ENCODE data around the gene STK40.

Gene STK40

GRCh38 chr1:36389999-36390398 lies 4.3 kb upstream of the STK40 start:
- TF ChIP-seq TEAD4 (IDR thresholded peaks at IDR 0.05) (no peak), EP300 (IDR thresholded peaks at IDR 0.05; ENCODE audit: borderline replicate concordance) (no peak), CEBPB (IDR thresholded peaks at IDR 0.05) (no peak), REST (IDR thresholded peaks at IDR 0.05; ENCODE audit: low read depth) (no peak), USF1 (IDR thresholded peaks at IDR 0.05) (no peak), YY1 (IDR thresholded peaks at IDR 0.05; ENCODE audit: low read depth) (no peak)

- no peak for TF ChIP-seq TAF1 (IDR thresholded peaks at IDR 0.05; ENCODE audit: low read depth)
- no peak for TF ChIP-seq YY1 (IDR thresholded peaks at IDR 0.05; ENCODE audit: low read depth)
Observed at GRCh38 chr1:36389261-36389660, 3.5 kb upstream of the STK40 start.

GRCh38 chr1:36387141-36387949 lies 1.6 kb upstream of the STK40 start:
- TF ChIP-seq CEBPB (IDR thresholded peaks at IDR 0.05), result no peak
- no peak for TF ChIP-seq FOXM1 (IDR thresholded peaks at IDR 0.05; ENCODE audit: borderline replicate concordance, low read depth)
- no peak for TF ChIP-seq TEAD4 (IDR thresholded peaks at IDR 0.05)
- TF ChIP-seq REST (IDR thresholded peaks at IDR 0.05; ENCODE audit: low read depth), result no peak
- no peak for TF ChIP-seq YY1 (IDR thresholded peaks at IDR 0.05; ENCODE audit: low read depth)

GRCh38 chr1:36386265-36387140 lies 779 bp upstream of the STK40 start:
- peak; percentile 81 for TF ChIP-seq TCF12 (IDR thresholded peaks at IDR 0.05; ENCODE audit: low read depth)
- TF ChIP-seq CREB1 (IDR thresholded peaks at IDR 0.05; ENCODE audit: low read depth), result no peak
- TF ChIP-seq EP300 (IDR thresholded peaks at IDR 0.05; ENCODE audit: borderline replicate concordance), result peak; percentile 57; the same call in 1 of the 2 replicates
- TF ChIP-seq YY1 (IDR thresholded peaks at IDR 0.05; ENCODE audit: low read depth), result peak; percentile 54; the same call in 1 of the 2 replicates
- TF ChIP-seq REST (IDR thresholded peaks at IDR 0.05; ENCODE audit: low read depth), result no peak
- TF ChIP-seq USF1 (IDR thresholded peaks at IDR 0.05), result no peak
- TF ChIP-seq CEBPB (IDR thresholded peaks at IDR 0.05), result peak; percentile 99
- TF ChIP-seq NFIC (IDR thresholded peaks at IDR 0.05), result peak; percentile 71
- TF ChIP-seq FOXM1 (IDR thresholded peaks at IDR 0.05; ENCODE audit: borderline replicate concordance, low read depth), result peak; percentile 15; the same call in 1 of the 2 replicates
- TF ChIP-seq TEAD4 (IDR thresholded peaks at IDR 0.05), result peak; percentile 79
- no peak for TF ChIP-seq ZBTB7A (IDR thresholded peaks at IDR 0.05; ENCODE audit: low read depth)
- TF ChIP-seq TAF1 (IDR thresholded peaks at IDR 0.05; ENCODE audit: low read depth), result no peak
- TF ChIP-seq EGR1 (IDR thresholded peaks at IDR 0.05), result no peak
- peak; percentile 88 for TF ChIP-seq MAX (IDR thresholded peaks at IDR 0.05)
